Esophagus squamous epithelium (tissue), 5 donors: ENCODE measurements around the gene PITPNB. TPM values are rescaled to one million over a fixed set of nuclear protein-coding genes. Genes with fewer than 3 reads are reported as not detected.

ENCODE experiments used
- DNase-seq: peaks from one replicate; lab custom pipeline; 2025; lab: John Stamatoyannopoulos, UW
- H3K27ac ChIP-seq, 4 donors: fragments of 200-600 bp; sonication (generic); one replicate each; pipeline ENCODE4 v1.5.1; 2016 to 2019; ENCODE audit warnings: mild to moderate bottlenecking in 1 of 4
- H3K27me3 ChIP-seq, 4 donors: fragments of 200-600 bp; sonication (generic); 1 replicate in 3 of 4; 2 replicates in 1 of 4; pipeline versions ENCODE4 v1.5.1 to v1.6.0; 2017 to 2021; ENCODE audit warnings: antibody characterized with exemption in 1 of 4
- H3K36me3 ChIP-seq, 3 donors: fragments of 200-600 bp; sonication (generic); one replicate each; pipeline ENCODE4 v1.5.1; 2016 to 2019
- H3K4me1 ChIP-seq, 3 donors: fragments of 200-600 bp; sonication (generic); one replicate each; pipeline ENCODE4 v1.5.1; 2017 to 2019
- H3K4me3 ChIP-seq, 4 donors: fragments of 200-600 bp; sonication (generic); 1 replicate in 3 of 4; 2 replicates in 1 of 4; pipeline ENCODE4 v1.5.1; 2016 to 2019; ENCODE audit warnings: mild to moderate bottlenecking in 2 of 4, moderate library complexity in 1 of 4
- H3K9me3 ChIP-seq, 3 donors: fragments of 200-600 bp; sonication (generic); one replicate each; pipeline ENCODE4 v1.5.1; 2016 to 2019
- POLR2A ChIP-seq, 4 donors: fragments of 450-650 bp; IDR thresholded peaks; one replicate each; pipeline ENCODE4 v1.6.1; 2017; ENCODE audit warnings: antibody characterized with exemption in 4 of 4, mild to moderate bottlenecking in 4 of 4, moderate library complexity in 3 of 4
- WGBS, 2 donors: methylation state at CpG; one replicate each; pipeline ENCODE4 v1.1.5; 2018; 5-methylcytosine and 5-hydroxymethylcytosine counted together
- intact Hi-C: fragments of 100-400 bp; cut with DNase I; formaldehyde crosslinking; loops from one replicate; pipeline ENCODE4 v1.15.0; 2022
- total RNA-seq, 4 donors: library from RNA; depleted of rRNA; stranded (reverse); fragments of >200 nt; gene quantifications; one replicate each; pipeline ENCODE4 v1.1.0, GENCODE V29; 2016
- TF ChIP-seq, protein P1 (sequence below), 6 experiments: fragments of 450-650 bp in 4 of 6; fragments of 200-600 bp in 2 of 6; sonication (generic) in 2 of 6; IDR thresholded peaks; one replicate each; pipeline ENCODE4 v1.5.1; 2016 to 2019; ENCODE audit warnings: antibody characterized with exemption in 6 of 6, mild to moderate bottlenecking in 4 of 6, moderate library complexity in 4 of 6
- donor health status: DM: yes; HTN: yes; CAD: no.

PITPNB gene
- total RNA-seq, 4 donors from 2014 or later: 26.4 to 68.9 (median 46.4) TPM

- H3K27me3 ChIP-seq: no peaks in the 10 kb centered on the region
- 85 to 86% methylated on average over 3 of the region's 3 CpGs for WGBS, 2 donors
- DNase-seq: no peak
- no peaks in the 10 kb centered on the region for H3K36me3 ChIP-seq
- no peak overlapping the region for H3K4me3 ChIP-seq
- intact Hi-C loops: no loop called here
- H3K9me3 ChIP-seq: no peaks in the 10 kb centered on the region
- H3K27ac ChIP-seq: no peak overlapping the region
- TF ChIP-seq, protein P1, sequence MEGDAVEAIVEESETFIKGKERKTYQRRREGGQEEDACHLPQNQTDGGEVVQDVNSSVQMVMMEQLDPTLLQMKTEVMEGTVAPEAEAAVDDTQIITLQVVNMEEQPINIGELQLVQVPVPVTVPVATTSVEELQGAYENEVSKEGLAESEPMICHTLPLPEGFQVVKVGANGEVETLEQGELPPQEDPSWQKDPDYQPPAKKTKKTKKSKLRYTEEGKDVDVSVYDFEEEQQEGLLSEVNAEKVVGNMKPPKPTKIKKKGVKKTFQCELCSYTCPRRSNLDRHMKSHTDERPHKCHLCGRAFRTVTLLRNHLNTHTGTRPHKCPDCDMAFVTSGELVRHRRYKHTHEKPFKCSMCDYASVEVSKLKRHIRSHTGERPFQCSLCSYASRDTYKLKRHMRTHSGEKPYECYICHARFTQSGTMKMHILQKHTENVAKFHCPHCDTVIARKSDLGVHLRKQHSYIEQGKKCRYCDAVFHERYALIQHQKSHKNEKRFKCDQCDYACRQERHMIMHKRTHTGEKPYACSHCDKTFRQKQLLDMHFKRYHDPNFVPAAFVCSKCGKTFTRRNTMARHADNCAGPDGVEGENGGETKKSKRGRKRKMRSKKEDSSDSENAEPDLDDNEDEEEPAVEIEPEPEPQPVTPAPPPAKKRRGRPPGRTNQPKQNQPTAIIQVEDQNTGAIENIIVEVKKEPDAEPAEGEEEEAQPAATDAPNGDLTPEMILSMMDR (IDR thresholded peaks at IDR 0.05): no peak
- TF ChIP-seq POLR2A (IDR thresholded peaks at IDR 0.05): no peak
- H3K4me1 ChIP-seq: peaks cover 0 to 17% (median 0%) of the 10 kb centered on the region in 3 donors
Measured at GRCh38 chr22:27816552-27816951, 102.5 kb downstream of the PITPNB start.

GRCh38 chr22:27815826-27816530 is 103.1 kb downstream of the PITPNB start:
- Histone ChIP-seq H3K4me3 (no peak overlapping the region), H3K4me1 (peaks cover 0 to 14% (median 4%) of the 10 kb centered on the region in 3 donors), H3K9me3 (no peaks in the 10 kb centered on the region), H3K27me3 (no peaks in the 10 kb centered on the region), H3K36me3 (no peaks in the 10 kb centered on the region), H3K27ac (no peak overlapping the region)
- DNase-seq: no peak
- TF ChIP-seq, protein P1 (IDR thresholded peaks at IDR 0.05): no peak
- TF ChIP-seq POLR2A (IDR thresholded peaks at IDR 0.05): no peak
- WGBS, 2 donors: 74 to 76% methylated on average over 4 of the region's 4 CpGs
- intact Hi-C loops: no loop called here

DNA sequence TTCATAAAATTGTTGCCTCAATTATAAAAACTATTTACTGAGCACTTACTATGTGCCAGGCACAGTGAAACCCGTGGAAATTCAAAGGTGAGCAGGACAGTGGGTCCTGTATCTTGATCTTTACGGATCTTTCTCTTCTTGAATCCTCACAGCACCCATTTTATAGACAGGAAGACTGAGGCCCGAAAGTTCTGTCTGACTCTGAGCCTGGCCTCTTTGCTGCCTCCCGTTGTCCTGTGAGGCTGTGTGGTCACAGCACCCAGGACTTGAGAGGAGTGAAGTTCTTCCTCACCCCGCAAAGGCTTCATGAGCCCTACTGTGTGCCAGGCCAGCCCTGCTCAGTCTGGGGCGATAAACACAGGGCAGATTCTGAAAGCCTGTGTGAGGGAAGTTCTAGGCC is 104.1 kb downstream of the PITPNB start:
- intact Hi-C loops: no loop called here
- 66 to 84% methylated on average over 4 of the region's 6 CpGs for WGBS, 2 donors
- TF ChIP-seq, protein P1 (IDR thresholded peaks at IDR 0.05): no peak
- no peak for TF ChIP-seq POLR2A (IDR thresholded peaks at IDR 0.05)

GRCh38 chr22:27811778-27812177 is 107.3 kb downstream of the PITPNB start:
- H3K4me1 ChIP-seq: peaks cover 12 to 31% (median 13%) of the 10 kb centered on the region in 3 donors
- no peaks in the 10 kb centered on the region for H3K9me3 ChIP-seq
- TF ChIP-seq, protein P1 (IDR thresholded peaks at IDR 0.05): no peak
- 90 to 100% methylated on average over 2 to 3 of the region's 3 CpGs for WGBS, 2 donors
- H3K27ac ChIP-seq: no peak overlapping the region
- intact Hi-C loops: no loop called here
- no peak overlapping the region for H3K4me3 ChIP-seq
- no peaks in the 10 kb centered on the region for H3K27me3 ChIP-seq
- no peaks in the 10 kb centered on the region for H3K36me3 ChIP-seq
- no peak for DNase-seq

More for the DNA sequence above, 104.1 kb downstream of the PITPNB start:
- H3K27me3 ChIP-seq: no peaks in the 10 kb centered on the region
- H3K9me3 ChIP-seq: no peaks in the 10 kb centered on the region
- H3K4me3 ChIP-seq: no peak overlapping the region
- no peak overlapping the region for H3K27ac ChIP-seq
- H3K4me1 ChIP-seq: peaks cover 7 to 23% (median 13%) of the 10 kb centered on the region in 3 donors
- no peak for DNase-seq
- H3K36me3 ChIP-seq: no peaks in the 10 kb centered on the region

DNA sequence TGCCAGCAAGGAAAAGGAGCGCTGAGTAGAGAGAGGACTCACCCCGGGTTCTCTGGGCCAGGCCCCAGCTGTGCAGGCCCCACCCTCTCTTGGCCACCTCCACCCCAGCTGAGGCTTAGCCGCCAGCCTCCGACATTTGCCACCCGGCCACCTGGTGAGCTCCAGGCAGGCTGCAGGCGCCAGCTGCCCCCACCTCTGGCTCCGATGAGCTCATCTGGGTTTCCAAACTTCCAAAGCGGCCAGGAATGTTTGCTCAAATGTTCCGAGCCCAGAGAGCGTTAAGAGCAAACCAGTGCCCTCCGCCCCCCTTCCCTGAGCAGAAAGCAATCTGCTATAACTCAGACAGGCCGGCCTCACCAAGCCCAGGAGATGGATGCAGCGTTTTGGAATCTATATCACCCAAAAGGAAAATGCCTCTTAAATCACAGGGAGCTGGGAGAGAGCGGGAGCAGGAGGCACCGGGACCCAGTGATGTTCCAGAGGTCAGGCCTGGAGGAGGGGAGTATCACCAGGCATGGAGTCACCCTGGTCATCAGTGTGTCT is 108.4 kb downstream of the PITPNB start:
- TF ChIP-seq, protein P1 (IDR thresholded peaks at IDR 0.05): peak in 2 of 6 experiments; percentile 10 to 25
- TF ChIP-seq POLR2A (IDR thresholded peaks at IDR 0.05): no peak
- Histone ChIP-seq H3K36me3 (no peaks in the 10 kb centered on the region), H3K27me3 (no peaks in the 10 kb centered on the region), H3K9me3 (no peaks in the 10 kb centered on the region), H3K27ac (peak overlapping the region; percentile 26 to 85 (median 82)), H3K4me3 (peak overlapping the region in 1 of 4 donors; percentile 21), H3K4me1 (peaks cover 12 to 28% (median 13%) of the 10 kb centered on the region in 3 donors)
- WGBS, 2 donors: 57% methylated on average over 4 of the region's 15 CpGs; no CpG with 5 or more reads in 1 of the 2 donors
- intact Hi-C loops: no loop called here
- no peak for DNase-seq
